Measurements from ENCODE around the gene CD83. TPM values are rescaled to one million over a fixed set of nuclear protein-coding genes. Genes with fewer than 3 reads are reported as not detected.

The CD83 gene
- total RNA-seq, 1 experiment from 2014 or later = 5.5 TPM

DNA sequence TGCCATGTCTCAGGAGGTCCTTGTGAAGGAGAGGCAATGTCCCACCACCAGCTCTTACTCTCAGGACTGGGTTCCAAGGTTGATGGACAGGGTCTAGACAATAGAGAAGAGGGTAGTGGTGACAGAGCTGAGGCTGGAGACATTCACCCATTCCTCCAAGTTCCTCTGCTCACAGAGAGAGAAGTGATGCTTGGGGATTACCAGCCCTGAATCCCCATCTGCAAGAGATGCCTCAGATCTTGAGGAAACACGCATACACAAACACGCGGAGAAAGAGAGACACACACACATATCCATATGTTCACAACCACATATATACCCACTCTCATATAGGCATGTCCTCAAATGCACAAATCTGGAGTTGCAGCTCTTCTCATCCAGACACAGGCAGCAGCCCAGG lies 15.2 kb upstream of the CD83 start:
- H3K4me3 Mint-ChIP-seq = no peak overlapping the region
- ATAC-seq = no peak

DNA sequence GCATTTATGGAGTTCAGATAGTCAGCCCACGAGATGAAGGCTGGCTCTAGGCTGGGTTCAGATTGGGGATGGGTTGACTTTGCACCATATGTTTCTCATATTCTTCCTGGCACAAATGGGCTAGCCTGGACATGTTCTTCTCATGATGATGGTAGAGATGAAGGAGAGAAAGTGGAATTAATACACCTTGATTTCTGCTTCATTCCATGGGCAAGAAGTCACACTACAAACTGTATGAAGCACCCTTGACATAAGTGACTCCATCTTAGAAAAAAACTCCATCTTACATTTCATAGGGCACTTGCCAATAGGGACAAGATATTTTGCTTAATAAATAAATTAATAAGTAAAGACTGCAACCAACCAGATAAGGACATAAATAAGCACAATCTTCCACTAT lies 12.0 kb upstream of the CD83 start:
- Mint-ChIP-seq H3K36me3 (peaks cover 29% of the 10 kb centered on the region), H3K4me3 (no peak overlapping the region), H3K27ac (no peak overlapping the region), H3K9me3 (peaks cover 34% of the 10 kb centered on the region), H3K27me3 (ENCODE audit: low read depth) (peaks cover 16% of the 10 kb centered on the region), H3K4me1 (no peaks in the 10 kb centered on the region)
- no peak for ATAC-seq
- TF ChIP-seq ZNF138 (CRISPR knock-in tag; conservative IDR thresholded peaks at IDR 0.05) (no peak), NFYB (CRISPR knock-in tag; conservative IDR thresholded peaks at IDR 0.05; ENCODE audit: low read depth) (no peak), CREB1 (CRISPR knock-in tag; IDR thresholded peaks at IDR 0.05) (no peak)
- POLR2A ChIA-PET = no interaction called here
- CTCF ChIA-PET = no interaction called here
- no peak for DNase-seq (ENCODE audit: low spot score)

More for the DNA sequence above, 15.2 kb upstream of the CD83 start:
- Mint-ChIP-seq H3K27me3 (ENCODE audit: low read depth) (peaks cover 6% of the 10 kb centered on the region), H3K9me3 (peaks cover 24% of the 10 kb centered on the region), H3K27ac (no peak overlapping the region), H3K4me1 (no peaks in the 10 kb centered on the region), H3K36me3 (peaks cover 22% of the 10 kb centered on the region)
- no peak for DNase-seq (ENCODE audit: low spot score)
- POLR2A ChIA-PET = no interaction called here
- TF ChIP-seq CBFB (CRISPR knock-in tag; IDR thresholded peaks at IDR 0.05; ENCODE audit: low read depth) (no peak), ATF1 (CRISPR knock-in tag; IDR thresholded peaks at IDR 0.05) (no peak)
- TF ChIP-seq, protein P1, sequence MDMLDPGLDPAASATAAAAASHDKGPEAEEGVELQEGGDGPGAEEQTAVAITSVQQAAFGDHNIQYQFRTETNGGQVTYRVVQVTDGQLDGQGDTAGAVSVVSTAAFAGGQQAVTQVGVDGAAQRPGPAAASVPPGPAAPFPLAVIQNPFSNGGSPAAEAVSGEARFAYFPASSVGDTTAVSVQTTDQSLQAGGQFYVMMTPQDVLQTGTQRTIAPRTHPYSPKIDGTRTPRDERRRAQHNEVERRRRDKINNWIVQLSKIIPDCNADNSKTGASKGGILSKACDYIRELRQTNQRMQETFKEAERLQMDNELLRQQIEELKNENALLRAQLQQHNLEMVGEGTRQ (CRISPR knock-in tag; IDR thresholded peaks at IDR 0.05) = no peak
- TF ChIP-seq, protein P2, sequence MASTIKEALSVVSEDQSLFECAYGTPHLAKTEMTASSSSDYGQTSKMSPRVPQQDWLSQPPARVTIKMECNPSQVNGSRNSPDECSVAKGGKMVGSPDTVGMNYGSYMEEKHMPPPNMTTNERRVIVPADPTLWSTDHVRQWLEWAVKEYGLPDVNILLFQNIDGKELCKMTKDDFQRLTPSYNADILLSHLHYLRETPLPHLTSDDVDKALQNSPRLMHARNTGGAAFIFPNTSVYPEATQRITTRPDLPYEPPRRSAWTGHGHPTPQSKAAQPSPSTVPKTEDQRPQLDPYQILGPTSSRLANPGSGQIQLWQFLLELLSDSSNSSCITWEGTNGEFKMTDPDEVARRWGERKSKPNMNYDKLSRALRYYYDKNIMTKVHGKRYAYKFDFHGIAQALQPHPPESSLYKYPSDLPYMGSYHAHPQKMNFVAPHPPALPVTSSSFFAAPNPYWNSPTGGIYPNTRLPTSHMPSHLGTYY (CRISPR knock-in tag; IDR thresholded peaks at IDR 0.05) = no peak
- TF ChIP-seq, protein P3, sequence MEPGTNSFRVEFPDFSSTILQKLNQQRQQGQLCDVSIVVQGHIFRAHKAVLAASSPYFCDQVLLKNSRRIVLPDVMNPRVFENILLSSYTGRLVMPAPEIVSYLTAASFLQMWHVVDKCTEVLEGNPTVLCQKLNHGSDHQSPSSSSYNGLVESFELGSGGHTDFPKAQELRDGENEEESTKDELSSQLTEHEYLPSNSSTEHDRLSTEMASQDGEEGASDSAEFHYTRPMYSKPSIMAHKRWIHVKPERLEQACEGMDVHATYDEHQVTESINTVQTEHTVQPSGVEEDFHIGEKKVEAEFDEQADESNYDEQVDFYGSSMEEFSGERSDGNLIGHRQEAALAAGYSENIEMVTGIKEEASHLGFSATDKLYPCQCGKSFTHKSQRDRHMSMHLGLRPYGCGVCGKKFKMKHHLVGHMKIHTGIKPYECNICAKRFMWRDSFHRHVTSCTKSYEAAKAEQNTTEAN (CRISPR knock-in tag; IDR thresholded peaks at IDR 0.05) = no peak
- CTCF ChIA-PET = interaction anchor here (1.2 kb wide), 1 partner anchor 313 kb away, joined by 3 read pairs; no protein-coding TSS in a partner anchor

DNA sequence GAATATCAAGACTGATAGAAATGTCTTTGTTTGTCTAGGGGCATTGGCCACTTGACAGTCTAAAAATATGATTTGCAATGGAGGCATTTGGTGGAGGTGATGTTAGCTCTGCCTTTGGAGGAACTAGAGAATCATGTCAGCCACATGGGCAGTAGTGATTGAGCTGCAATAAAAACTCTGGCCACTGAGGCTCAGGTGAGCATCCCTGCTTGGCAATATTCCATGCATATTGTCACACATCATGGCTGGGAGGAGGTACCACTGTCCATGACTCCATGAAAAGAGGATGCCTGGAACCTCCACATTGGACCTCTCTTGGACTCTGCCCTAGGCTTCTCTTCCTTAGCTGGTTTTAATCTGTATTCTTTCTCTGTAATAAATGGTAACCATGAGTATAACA lies 10.6 kb upstream of the CD83 start:
- ChIA-PET POLR2A (no interaction called here), CTCF (no interaction called here)
- H3K4me1 Mint-ChIP-seq = no peaks in the 10 kb centered on the region
- TF ChIP-seq ZNF317 (CRISPR knock-in tag; IDR thresholded peaks at IDR 0.05; ENCODE audit: borderline replicate concordance, low read depth) = no peak
- TF ChIP-seq ZNF219 (CRISPR knock-in tag; IDR thresholded peaks at IDR 0.05; ENCODE audit: borderline replicate concordance) = no peak
- no peak for TF ChIP-seq JAZF1 (CRISPR knock-in tag; IDR thresholded peaks at IDR 0.05)
- TF ChIP-seq NFE2L1 (CRISPR knock-in tag; IDR thresholded peaks at IDR 0.05) = no peak
- TF ChIP-seq, protein P4, sequence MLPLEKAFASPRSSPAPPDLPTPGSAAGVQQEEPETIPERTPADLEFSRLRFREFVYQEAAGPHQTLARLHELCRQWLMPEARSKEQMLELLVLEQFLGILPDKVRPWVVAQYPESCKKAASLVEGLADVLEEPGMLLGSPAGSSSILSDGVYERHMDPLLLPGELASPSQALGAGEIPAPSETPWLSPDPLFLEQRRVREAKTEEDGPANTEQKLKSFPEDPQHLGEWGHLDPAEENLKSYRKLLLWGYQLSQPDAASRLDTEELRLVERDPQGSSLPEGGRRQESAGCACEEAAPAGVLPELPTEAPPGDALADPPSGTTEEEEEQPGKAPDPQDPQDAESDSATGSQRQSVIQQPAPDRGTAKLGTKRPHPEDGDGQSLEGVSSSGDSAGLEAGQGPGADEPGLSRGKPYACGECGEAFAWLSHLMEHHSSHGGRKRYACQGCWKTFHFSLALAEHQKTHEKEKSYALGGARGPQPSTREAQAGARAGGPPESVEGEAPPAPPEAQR (CRISPR knock-in tag; IDR thresholded peaks at IDR 0.05) = no peak
- TF ChIP-seq, protein P5, sequence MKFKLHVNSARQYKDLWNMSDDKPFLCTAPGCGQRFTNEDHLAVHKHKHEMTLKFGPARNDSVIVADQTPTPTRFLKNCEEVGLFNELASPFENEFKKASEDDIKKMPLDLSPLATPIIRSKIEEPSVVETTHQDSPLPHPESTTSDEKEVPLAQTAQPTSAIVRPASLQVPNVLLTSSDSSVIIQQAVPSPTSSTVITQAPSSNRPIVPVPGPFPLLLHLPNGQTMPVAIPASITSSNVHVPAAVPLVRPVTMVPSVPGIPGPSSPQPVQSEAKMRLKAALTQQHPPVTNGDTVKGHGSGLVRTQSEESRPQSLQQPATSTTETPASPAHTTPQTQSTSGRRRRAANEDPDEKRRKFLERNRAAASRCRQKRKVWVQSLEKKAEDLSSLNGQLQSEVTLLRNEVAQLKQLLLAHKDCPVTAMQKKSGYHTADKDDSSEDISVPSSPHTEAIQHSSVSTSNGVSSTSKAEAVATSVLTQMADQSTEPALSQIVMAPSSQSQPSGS (CRISPR knock-in tag; IDR thresholded peaks at IDR 0.05; ENCODE audit: borderline replicate concordance, low read depth) = no peak
- TF ChIP-seq, protein P6, sequence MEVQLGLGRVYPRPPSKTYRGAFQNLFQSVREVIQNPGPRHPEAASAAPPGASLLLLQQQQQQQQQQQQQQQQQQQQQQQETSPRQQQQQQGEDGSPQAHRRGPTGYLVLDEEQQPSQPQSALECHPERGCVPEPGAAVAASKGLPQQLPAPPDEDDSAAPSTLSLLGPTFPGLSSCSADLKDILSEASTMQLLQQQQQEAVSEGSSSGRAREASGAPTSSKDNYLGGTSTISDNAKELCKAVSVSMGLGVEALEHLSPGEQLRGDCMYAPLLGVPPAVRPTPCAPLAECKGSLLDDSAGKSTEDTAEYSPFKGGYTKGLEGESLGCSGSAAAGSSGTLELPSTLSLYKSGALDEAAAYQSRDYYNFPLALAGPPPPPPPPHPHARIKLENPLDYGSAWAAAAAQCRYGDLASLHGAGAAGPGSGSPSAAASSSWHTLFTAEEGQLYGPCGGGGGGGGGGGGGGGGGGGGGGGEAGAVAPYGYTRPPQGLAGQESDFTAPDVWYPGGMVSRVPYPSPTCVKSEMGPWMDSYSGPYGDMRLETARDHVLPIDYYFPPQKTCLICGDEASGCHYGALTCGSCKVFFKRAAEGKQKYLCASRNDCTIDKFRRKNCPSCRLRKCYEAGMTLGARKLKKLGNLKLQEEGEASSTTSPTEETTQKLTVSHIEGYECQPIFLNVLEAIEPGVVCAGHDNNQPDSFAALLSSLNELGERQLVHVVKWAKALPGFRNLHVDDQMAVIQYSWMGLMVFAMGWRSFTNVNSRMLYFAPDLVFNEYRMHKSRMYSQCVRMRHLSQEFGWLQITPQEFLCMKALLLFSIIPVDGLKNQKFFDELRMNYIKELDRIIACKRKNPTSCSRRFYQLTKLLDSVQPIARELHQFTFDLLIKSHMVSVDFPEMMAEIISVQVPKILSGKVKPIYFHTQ (CRISPR knock-in tag; IDR thresholded peaks at IDR 0.05) = no peak
- TF ChIP-seq, protein P7, sequence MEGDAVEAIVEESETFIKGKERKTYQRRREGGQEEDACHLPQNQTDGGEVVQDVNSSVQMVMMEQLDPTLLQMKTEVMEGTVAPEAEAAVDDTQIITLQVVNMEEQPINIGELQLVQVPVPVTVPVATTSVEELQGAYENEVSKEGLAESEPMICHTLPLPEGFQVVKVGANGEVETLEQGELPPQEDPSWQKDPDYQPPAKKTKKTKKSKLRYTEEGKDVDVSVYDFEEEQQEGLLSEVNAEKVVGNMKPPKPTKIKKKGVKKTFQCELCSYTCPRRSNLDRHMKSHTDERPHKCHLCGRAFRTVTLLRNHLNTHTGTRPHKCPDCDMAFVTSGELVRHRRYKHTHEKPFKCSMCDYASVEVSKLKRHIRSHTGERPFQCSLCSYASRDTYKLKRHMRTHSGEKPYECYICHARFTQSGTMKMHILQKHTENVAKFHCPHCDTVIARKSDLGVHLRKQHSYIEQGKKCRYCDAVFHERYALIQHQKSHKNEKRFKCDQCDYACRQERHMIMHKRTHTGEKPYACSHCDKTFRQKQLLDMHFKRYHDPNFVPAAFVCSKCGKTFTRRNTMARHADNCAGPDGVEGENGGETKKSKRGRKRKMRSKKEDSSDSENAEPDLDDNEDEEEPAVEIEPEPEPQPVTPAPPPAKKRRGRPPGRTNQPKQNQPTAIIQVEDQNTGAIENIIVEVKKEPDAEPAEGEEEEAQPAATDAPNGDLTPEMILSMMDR (IDR thresholded peaks at IDR 0.05) = no peak
- TF ChIP-seq, protein P8, sequence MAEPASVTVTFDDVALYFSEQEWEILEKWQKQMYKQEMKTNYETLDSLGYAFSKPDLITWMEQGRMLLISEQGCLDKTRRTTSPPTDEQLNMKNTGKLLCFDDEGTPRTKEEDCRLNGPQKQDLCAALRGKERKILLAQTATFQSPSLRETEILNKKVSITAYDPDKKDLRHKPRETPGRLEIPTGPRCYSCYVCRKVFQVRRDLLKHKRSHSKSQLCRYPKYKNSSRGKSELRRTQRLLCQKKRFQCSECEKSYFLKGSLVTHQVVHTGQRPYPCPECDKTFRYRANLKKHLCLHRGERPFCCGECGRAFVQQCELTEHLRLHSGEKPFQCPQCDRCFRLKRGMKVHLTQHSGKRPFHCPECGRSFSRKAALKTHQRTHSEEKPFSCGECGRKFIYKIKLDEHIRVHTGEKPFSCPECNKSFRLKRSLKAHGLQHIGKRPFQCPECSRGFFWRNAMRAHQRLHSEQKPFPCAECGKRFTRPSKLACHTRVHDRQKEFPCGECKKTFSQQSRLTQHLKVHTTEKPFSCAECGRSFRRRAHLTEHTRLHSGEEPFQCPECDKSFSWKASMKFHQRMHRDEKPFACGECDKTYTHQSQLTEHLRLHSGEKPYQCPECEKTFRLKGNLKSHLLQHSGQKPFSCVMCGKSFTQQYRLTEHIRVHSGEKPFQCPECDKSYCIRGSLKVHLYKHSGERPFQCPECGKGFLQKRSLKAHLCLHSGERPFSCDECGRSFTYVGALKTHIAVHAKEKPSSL (CRISPR knock-in tag; conservative IDR thresholded peaks at IDR 0.05) = no peak

More for the DNA sequence above, 10.6 kb upstream of the CD83 start:
- no peak overlapping the region for H3K27ac Mint-ChIP-seq
- H3K27me3 Mint-ChIP-seq (ENCODE audit: low read depth) = peaks cover 16% of the 10 kb centered on the region
- H3K9me3 Mint-ChIP-seq = peaks cover 34% of the 10 kb centered on the region
- no peak for ATAC-seq
- no peak overlapping the region for H3K4me3 Mint-ChIP-seq
- no peak for DNase-seq (ENCODE audit: low spot score)
- H3K36me3 Mint-ChIP-seq = peaks cover 29% of the 10 kb centered on the region

Measured in WTC11 (cell line).